PFSK-1 (cell line): ENCODE measurements around the gene ABTB1.
A peak's percentile ranks its signal among the peaks of the same experiment; 100 is the strongest.

Experiments
- POLR2AphosphoS5 ChIP-seq: IDR thresholded peaks from 2 replicates; pipeline ENCODE4 v1.6.1; 2012; ENCODE audit warnings: low read depth, mild to moderate bottlenecking, control low read depth, low read length, moderate library complexity
- TF ChIP-seq, protein P1 (sequence below), 2 experiments: IDR thresholded peaks; 2 replicates each; pipeline versions ENCODE4 v1.6.1 to v1.8.0; 2011 to 2012; ENCODE audit warnings: low read depth in 2 of 2, low read length in 2 of 2, control low read depth in 1 of 2, inconsistent platforms in 1 of 2, mild to moderate bottlenecking in 1 of 2, moderate library complexity in 1 of 2; ENCODE audit not compliant: insufficient read depth in 1 of 2

GRCh38 chr3:127684871-127685707 is 12.3 kb downstream of the ABTB1 start:
- TF ChIP-seq POLR2AphosphoS5 = peak; percentile 76
- TF ChIP-seq, protein P1, sequence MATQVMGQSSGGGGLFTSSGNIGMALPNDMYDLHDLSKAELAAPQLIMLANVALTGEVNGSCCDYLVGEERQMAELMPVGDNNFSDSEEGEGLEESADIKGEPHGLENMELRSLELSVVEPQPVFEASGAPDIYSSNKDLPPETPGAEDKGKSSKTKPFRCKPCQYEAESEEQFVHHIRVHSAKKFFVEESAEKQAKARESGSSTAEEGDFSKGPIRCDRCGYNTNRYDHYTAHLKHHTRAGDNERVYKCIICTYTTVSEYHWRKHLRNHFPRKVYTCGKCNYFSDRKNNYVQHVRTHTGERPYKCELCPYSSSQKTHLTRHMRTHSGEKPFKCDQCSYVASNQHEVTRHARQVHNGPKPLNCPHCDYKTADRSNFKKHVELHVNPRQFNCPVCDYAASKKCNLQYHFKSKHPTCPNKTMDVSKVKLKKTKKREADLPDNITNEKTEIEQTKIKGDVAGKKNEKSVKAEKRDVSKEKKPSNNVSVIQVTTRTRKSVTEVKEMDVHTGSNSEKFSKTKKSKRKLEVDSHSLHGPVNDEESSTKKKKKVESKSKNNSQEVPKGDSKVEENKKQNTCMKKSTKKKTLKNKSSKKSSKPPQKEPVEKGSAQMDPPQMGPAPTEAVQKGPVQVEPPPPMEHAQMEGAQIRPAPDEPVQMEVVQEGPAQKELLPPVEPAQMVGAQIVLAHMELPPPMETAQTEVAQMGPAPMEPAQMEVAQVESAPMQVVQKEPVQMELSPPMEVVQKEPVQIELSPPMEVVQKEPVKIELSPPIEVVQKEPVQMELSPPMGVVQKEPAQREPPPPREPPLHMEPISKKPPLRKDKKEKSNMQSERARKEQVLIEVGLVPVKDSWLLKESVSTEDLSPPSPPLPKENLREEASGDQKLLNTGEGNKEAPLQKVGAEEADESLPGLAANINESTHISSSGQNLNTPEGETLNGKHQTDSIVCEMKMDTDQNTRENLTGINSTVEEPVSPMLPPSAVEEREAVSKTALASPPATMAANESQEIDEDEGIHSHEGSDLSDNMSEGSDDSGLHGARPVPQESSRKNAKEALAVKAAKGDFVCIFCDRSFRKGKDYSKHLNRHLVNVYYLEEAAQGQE (IDR thresholded peaks at IDR 0.05; ENCODE audit: insufficient read depth in 1 of 2, low read depth in 2 of 2, low read length in 2 of 2) = no peak
